Right hindlimb (tissue), 1 donor: Measurements from ENCODE around the gene EPHB1.

Experiments
- DNase-seq: peaks from one replicate; pipeline ENCODE4 v3.0.0-alpha.2; 2018

The EPHB1 gene

DNA sequence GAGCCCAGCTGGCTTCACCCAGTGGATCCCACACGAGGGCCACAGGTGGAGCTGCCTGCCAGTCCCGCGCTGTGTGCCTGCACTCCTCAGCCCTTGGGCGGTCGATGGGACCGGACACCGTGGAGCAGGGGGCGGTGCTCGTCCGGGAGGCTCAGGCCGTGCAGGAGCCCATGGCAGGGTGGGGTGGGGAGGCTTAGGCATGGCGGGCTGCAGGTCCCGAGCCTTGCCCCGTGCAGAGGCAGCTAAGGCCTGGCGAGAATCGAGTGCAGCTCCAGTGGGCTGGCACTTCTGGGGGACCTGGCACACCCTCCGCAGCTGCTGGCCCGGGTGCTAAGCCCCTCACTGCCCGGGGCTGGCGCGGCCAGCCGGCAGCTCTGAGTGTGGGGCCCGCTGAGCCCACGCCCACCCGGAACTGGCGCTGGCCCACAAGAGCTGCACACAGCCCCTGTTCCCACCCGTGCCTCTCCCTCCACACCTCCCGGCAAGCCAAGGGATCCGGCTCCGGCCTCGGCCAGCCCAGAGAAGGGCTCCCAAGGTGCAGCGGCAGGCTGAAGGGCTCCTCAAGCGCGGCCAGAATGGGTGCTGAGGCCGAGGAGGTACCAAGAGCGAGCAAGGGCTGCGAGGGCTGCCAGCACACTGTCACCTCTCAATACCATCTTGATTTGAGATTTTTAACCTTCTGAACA lies 121.4 kb downstream of the EPHB1 start:
- no peak for DNase-seq

DNA sequence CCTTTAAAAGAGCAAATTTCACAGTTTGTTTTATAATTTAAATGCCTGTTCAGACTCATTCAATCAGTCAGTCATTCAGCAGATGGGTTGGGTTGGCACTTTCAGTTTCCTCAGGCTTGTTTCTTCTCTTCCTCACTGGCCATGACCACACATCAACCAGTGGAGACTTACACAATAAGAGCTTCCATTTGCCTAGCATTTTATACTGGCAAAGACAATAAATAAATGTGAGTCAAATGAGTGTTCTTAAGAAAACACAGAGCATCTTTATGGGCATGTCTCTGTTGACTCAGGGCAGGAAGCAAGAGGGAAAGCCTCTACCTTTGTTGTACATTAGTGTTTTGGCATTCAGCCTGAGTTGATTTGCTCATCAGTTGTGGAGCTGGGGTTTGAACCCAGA lies 122.6 kb downstream of the EPHB1 start:
- no peak for DNase-seq

DNA sequence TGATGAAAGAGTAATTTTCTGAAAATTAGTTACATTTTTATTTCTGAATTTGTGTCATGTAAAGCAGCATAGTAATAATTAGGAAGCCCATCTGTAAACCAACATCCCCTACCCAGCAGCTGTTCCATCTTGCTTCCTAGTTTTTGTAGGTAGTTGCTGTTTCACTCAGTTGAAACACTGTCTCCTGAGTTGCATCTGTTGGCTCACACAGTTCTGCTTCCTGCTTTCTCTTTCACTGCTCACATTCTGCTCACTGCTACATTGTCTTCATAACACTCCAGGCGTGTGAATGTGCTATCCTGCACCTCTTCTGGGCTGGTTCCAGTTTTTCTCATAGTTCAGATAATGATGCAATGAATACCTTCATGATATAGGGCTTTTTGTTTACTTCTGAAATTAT lies 123.4 kb downstream of the EPHB1 start:
- DNase-seq = no peak

DNA sequence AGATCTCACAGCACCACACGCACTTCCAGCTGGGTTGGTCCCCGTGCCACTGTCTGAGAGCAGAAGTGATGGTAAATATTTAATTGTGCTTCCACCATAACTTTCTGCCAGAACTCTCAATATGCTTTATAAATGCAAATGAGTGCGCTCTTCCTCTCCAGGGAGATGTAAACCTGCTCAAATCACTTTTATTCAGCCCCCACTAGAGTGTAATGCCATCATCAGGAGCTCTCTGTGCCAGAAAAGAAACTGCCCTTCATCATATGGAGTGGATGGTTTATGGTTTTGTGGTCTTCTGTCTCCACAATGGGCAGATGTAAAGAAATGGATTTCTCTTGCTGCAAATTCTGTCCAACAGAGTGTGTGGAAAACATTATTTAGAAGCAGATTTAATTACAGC lies 127.0 kb downstream of the EPHB1 start:
- DNase-seq = no peak

DNA sequence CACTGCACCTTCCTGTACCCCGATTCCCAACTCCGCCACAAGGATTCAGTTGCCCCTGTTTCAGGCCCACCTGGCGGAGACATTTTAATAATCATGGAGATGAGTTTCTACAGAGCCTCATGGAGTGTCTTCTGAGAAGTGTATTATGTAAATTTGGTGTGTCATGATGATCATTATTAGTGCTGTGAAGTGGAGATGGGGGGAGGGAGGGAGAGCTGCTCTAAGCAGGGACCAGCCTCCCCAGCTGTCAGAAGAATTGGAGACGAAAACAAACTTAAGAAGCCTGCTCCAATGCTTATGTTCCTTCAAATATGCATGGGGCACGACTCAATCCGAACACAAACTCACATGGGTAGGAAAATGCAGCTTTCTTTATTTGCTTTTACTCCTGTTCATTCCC lies 127.8 kb downstream of the EPHB1 start:
- no peak for DNase-seq

DNA sequence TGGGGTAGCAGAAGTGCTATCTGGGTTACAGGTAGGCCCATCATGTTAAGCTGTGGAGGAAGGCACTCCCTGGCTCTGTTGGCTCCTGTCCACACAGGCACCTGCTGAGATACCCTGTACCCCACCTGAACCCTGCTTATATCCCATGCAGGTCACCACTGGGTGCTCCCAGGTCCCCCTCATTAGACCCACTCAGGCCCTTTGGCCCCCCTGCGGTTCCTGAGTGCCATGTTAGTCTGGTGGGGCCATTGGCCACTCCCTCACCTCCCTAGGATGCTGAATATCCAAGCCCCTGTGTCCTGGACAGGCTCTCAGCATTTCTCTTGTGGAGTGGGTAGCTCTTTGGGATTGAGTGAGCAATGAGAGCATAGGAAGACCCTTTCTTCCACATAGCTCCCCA lies 128.2 kb downstream of the EPHB1 start:
- DNase-seq = no peak

DNA sequence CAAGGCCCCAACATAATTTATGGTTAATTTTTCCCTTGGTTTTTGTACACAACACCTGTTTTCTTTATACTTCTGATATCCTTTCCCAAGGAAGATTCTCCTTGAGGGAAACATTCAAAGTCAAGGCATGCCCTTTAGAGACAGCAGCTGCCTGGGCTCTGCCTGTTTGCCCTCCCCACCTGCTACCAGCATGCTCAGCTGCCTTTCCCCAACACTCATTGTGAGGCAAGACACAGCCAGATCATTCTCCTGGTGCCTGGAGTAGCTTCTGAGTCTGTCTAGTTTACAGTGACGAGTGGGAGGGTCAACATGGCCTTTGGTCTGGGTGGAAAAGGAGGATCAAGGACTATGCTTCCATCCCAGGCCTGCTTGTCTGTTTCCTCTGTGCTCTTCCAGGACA lies 132.5 kb downstream of the EPHB1 start:
- DNase-seq = no peak

DNA sequence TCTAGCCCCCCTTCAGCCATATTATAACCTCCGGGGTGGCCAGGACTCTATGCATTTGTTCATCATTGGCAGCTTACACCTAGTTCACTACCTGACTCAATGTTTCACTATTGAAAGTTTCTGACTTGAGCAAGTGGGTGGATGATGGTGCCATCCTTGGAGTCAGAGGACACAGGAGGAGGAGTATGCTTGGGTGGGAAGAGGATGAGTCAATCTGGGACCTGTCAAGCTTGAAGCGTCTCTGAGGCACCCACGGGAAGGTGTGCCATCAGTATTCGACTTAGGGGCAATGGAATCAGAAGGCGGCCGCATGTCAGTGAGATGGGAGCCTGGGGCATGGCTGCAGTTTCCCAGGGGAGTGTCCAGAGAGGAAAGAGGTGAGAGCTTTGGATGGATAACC lies 133.3 kb downstream of the EPHB1 start:
- DNase-seq = no peak

DNA sequence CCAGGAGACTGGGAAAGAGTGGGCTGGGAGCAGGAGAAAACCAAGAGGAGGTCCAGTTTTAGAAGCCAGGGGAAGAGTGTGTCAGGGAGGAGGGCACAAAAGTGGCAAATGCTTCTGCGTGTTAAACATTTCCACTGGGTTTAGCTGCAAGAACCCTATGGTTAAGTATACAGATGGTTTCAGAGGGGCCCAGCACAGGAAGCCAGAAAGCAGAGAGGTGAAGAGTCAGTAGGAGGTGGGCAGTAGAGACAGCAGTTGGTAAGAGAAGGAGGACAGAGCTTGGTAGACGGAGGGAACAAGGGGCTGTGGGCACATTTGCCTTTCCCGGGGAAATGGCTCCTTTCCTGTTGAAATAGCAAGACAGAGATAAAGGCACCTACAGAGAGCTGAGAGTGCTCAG lies 133.8 kb downstream of the EPHB1 start:
- DNase-seq = no peak

DNA sequence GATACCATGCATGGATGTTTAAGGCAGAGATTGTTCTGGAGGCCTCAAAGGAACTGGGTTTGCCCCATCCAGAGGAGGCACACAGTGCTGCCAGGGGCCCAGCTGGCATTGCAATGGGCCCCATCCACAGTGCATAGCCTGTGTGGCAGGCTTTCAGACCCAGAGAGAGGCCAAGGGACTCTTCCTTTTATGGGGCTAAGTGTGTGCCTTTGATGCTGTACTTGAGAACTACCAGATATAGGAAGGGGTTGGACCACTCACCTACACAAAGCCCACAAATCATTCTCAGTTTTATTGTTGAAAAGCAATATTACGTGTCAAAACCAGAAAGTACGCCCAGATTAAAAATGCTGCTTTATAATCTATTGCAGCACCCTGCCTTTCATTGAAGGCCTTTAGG lies 134.9 kb downstream of the EPHB1 start:
- DNase-seq = no peak

DNA sequence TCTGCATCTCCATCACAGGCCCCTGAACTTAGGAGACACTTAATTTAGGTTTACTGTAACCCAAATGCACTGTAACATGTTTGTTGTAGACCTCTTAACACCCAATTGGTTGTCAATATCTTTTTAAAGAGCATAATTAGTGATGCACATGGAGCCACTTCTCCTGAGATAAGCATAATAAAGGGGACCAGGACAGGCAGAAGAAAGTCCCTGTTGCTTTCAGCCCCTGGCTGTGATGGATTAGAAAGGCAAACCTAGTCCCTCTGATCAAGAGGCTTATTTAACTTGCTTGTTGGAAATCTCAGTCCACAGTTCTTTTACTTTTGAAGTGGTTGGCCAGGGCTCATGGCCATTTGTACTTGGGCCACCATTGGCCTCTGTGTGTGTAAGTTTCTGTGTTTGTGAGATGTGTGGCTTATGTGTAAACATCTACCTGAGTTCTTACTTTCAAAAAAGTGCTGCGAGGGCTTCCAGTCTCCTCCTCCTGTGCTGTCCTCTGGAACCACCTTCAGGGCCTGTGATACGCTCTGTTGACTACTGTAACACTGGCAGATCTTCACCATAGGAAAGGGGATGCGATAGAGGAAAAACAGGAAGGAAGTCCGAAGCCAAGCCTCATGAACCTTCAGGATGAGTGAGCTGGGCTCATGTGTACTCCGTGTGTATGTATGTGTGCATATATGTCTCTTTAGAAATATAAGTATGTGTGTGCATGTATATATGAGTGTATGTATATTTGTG lies 136.2 kb downstream of the EPHB1 start:
- DNase-seq = no peak

DNA sequence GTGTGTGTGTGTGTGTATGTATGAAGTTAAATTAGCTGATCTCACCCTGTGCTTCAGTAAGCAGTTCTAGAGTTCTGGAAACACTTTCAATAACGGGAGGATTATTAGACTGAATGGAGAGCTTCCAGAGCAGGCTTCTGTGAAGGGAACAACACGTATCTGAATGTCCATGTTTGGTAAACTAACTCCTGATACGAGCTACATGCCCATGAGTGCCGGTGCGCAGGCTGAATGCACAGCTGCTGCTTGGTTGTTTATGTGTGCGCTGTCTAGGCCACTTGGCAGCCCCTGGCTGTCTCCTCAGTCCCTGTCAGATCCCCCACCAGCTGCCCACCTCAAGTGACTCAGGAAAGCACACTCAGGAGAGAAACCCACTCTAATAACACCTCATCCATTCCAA lies 137.0 kb downstream of the EPHB1 start:
- DNase-seq = no peak

DNA sequence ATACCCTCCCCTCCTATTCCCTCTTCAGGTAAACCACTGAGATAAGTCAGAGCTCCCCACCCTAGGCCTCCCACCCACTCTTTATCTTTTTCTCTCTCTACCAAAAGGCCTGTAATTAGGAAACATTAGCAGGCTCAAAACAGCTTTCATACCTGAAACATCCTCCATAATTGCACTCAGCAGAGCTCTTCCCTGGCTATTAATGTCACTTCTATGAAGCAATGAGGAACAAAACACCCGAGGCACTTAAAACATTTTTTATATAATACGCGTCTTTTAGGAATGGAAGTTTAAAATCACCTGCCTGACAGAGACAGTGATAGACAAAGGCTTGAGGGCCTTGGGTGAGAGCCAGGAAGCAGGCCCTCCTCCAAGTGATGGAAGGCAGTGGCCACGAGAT lies 138.9 kb downstream of the EPHB1 start:
- no peak for DNase-seq

DNA sequence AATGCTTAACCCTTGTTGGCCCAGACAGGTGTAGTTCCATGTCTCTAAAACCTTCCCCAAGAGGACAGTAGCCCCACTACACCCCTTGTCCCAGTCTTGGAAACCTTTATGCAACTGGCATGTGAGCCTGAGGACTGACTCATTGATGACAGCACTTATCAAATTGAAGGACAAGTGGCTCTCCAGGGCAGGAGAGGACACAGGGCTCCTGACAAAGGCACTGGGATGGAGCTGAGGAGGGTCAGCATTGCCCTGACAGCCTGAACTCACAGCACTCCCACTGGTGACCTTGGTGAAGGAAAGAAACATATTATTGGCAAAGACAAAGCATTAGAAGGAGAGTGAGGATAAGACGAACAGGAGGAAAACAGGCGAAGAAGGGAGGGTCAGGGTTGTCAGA lies 139.9 kb downstream of the EPHB1 start:
- DNase-seq = no peak

GRCh38 chr3:134937256-134938028 lies 142.4 kb downstream of the EPHB1 start:
- DNase-seq = no peak

DNA sequence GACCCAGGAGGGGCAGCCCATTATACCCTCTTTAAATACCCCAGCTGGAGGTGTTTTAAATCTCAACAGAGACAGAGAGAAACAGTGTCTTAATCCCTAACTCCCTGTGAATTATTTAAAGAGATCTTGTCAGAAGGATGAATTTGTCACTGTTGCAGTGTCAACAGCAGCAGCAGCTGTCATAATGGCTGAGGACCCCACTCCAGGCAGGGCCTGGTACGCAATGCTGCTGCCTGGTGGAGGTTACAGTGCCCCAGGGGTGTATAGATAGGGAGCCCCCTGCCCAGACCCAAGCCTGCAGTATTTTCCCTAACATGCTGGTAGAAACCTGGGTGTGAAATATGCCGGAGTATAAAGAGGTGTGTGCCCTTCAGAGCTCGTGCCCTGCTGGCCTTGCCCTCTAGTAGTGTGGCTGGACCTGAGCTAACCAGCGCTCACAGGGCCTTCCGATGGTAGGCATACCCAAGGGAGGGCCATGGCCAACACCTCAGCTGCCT lies 143.0 kb downstream of the EPHB1 start:
- no peak for DNase-seq

DNA sequence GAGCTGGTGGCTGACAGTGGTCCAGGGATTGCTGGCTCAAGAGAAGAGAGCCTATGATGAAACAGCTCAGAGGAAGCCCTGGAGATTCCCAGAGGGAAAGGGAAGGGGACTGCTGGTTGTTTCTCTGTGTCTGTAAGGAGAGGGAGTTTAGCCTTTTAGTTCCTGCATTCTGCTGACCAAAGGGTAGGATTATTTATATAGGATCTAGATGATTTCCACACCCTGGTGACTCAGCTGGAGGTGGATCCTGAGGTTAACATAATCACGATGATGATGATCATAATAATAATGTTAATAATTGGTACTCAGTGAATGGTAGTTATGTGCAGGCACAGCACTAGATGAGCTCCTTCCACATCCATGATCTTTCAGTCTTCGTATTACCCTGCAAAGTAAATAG lies 144.9 kb downstream of the EPHB1 start:
- no peak for DNase-seq

DNA sequence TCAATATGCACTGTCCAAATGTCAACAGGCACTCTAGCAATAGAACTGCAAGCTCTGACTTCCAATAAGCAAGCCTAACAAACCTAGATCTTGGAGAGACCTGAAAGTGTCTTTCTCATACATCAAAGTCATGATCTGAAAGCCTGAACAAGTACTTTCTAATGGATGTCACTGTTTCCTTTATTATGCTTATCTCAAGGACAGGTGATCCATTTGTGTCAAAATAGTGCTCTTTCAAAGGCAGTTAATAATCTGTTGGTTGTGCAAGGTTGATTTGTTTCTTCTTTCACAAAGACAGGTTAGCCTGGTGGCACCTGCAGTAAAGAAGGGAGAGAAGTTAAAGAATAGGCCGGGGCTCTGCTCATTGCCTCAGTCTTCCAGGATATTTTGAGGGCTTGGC lies 146.8 kb downstream of the EPHB1 start:
- DNase-seq = no peak

DNA sequence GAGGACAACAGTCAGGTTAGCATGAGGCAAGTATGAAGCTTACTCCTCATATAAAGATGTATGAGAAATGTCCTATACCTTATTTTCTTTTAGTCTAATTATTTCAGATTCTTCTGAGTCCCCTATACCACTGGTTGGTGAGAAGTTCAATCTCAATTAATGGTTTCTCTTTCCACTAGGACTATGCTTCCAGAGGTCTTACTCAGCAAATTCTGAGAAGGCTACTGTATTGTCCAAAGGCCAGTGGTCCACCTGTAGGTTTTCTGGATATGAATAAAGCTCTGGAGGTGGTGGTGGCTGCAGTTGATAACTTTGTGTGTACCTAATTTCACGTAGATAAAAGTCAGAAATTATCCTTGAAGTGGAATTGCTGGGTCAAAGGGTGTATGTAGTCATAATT lies 149.4 kb downstream of the EPHB1 start:
- no peak for DNase-seq

DNA sequence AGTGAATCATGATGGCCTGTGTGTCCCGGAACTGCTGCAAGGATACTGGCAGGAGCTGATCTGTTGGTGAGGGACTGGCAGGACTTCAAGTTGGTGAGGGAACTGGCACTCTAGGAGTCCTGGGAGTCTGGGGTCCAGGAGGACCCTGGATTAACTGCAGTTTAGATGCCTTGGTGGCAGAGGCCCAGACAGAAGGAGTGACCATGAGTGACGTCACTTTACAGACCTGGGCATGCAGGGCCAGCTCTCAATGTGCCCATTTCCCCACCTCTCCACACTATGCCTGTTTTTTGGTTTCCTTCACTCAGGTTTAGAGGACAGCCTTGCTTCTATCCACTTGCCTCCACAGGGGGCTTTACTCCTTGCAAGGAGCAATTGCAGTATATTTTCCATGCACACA lies 154.1 kb downstream of the EPHB1 start:
- no peak for DNase-seq

DNA sequence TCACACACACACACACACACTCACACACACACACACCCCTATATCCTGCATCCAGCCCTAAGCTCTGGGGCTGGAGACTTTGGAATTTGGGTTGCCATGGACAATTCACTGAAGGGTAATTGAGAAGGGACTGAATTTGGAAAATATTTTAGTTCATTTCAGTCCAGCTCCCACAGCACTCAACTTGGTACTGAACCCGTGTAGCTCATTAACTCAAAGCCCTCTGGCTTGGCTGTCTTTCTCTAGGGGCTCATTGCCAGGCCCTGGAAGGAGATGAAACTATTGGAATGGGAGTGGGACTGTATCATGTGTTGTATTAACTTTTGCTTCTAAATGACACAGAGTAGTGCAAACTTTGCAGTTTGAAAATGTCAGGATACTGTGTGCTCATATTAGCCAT lies 157.3 kb downstream of the EPHB1 start:
- DNase-seq = no peak

GRCh38 chr3:134955874-134956273 lies 160.8 kb downstream of the EPHB1 start:
- no peak for DNase-seq

DNA sequence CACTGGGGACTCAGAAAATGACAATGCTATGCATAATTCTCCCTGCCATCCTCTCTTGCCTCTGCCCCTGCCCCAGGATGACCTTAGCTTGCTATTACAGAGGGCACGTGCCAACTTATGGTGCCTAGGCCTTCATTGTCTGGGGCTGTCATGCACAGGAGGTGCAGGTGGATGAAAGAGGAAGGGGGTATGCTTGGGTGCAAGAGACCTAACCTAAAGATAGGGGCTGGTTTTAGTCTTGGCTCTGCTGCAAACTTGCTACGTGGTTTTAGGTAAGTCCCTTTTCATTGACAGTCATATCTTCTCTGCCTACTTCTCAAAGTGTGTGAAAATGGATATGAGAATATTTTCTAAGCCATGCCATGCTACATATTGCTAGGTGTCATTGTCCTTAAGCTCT lies 161.3 kb downstream of the EPHB1 start:
- DNase-seq = no peak

GRCh38 chr3:134956844-134957243 lies 161.8 kb downstream of the EPHB1 start:
- DNase-seq = no peak
